ENCODE results near the gene SLC34A3. TPM values are rescaled to one million over a fixed set of nuclear protein-coding genes. Genes with fewer than 3 reads are reported as not detected.

Gene SLC34A3
- total and polyA plus RNA-seq, 2 experiments from 2014 or later: not detected

GRCh38 chr9:137278061-137278701 is 47.5 kb downstream of the SLC34A3 start:
- Histone ChIP-seq H3K27me3 (peaks cover 6% of the 10 kb centered on the region), H3K36me3 (peaks cover 6% of the 10 kb centered on the region), H3K4me1 (ENCODE audit: low read depth) (peaks cover 32% of the 10 kb centered on the region), H3K9me3 (ENCODE audit: low read depth) (no peaks in the 10 kb centered on the region), H3K27ac (peak overlapping the region; percentile 98), H3K4me3 (peak overlapping the region; percentile 26)
- DNase-seq (ENCODE audit: low read depth in 1 of 2, low spot score in 1 of 2): peak in 1 of 2 donors; percentile 30
- no peak for TF ChIP-seq CTCF (IDR thresholded peaks at IDR 0.05; ENCODE audit: low read depth, low read length)

- Histone ChIP-seq H3K27ac (peak overlapping the region; percentile 98), H3K27me3 (peaks cover 6% of the 10 kb centered on the region), H3K4me3 (no peak overlapping the region), H3K4me1 (ENCODE audit: low read depth) (peaks cover 32% of the 10 kb centered on the region), H3K9me3 (ENCODE audit: low read depth) (no peaks in the 10 kb centered on the region), H3K36me3 (peaks cover 6% of the 10 kb centered on the region)
- DNase-seq (ENCODE audit: low read depth in 1 of 2, low spot score in 1 of 2): no peak
- no peak for TF ChIP-seq CTCF (IDR thresholded peaks at IDR 0.05; ENCODE audit: low read depth, low read length)
Measured at GRCh38 chr9:137278721-137279711, 48.3 kb downstream of the SLC34A3 start.

DNA sequence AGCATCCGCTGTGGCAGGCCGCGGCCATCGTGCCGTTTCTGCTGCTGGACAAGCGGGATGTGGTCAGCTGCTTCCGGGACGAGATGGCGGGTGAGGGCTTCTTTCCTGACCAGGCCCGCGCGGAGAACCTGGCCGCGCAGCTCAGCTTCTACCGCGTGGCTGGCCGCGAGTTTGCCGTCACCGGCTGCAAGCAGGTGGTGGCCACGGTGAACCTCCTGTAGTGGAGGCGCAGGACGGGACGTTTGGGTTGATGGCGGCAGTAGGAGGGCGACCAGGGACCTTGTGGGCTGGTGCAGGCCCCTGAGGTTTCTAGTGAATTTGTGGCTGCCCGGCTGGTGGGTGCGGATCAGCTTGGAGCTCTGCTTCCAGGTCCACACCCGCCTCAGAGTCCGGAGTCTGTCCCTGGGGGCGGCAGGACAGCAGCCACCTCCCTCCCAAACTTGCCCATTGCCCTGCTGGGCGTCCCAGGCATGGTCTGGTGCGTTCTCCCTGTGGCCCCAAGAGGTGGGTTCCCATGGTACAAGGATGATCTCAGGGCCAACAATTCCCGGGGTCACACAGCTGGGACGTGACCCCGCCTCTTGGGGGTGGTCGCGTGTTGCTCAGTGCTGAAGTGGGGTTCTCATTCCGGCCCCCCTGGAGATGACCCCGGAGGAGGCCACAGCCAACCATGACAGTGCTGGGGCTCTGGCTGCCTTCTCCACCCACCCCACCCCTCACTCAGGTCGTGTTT is 49.2 kb downstream of the SLC34A3 start:
- Histone ChIP-seq H3K36me3 (peaks cover 6% of the 10 kb centered on the region), H3K9me3 (ENCODE audit: low read depth) (no peaks in the 10 kb centered on the region), H3K27me3 (peaks cover 6% of the 10 kb centered on the region), H3K27ac (no peak overlapping the region), H3K4me3 (no peak overlapping the region), H3K4me1 (ENCODE audit: low read depth) (peaks cover 32% of the 10 kb centered on the region)
- TF ChIP-seq CTCF (IDR thresholded peaks at IDR 0.05; ENCODE audit: low read depth, low read length): no peak
- no peak for DNase-seq (ENCODE audit: low read depth in 1 of 2, low spot score in 1 of 2)

DNA sequence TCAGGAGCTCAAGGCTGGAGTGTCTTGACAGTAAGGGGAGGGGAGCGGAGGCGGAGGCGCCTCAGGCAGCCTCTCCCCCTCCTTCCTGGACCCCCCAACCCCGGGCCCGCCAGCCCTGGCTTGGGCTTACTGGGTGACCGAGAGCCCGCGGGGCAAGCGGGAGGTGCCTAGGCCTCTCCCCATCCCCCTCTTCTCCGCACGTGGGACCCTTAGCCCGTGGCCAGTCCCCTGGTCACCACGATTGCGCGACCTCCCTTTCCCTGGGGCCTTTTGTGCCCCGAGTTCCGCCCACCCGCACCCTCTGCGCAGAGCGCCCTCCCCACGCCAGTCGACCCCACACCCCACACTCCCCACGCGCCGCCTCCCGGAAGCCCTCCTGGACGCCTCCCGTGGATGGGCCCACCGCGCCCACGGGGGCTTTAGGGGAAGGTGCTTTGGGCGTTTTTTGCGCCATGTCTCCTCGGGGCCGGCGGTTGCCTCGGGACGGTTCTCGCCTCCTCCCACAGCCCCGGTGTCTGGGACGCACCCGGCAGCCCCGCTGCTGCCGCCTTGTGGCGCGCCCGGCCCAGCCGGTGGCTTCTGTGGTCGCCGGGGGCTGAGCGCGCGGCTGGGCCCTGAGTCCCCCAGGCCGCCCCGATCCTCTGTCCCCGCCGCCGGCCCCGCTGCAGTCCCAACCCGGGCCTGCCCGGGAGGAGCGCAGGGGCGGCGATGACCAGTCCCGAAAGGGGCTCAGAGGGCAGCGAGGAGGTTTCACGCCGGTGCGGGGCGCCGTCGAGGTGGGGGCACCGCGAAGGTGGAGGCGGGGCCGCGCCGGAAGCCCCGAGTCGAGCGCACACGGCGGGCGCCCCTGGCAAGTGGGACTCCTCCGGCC is 50.0 kb downstream of the SLC34A3 start:
- H3K4me1 ChIP-seq (ENCODE audit: low read depth): peaks cover 31% of the 10 kb centered on the region
- DNase-seq (ENCODE audit: low read depth in 1 of 2, low spot score in 1 of 2): peak; percentile 52 to 71
- no peaks in the 10 kb centered on the region for H3K9me3 ChIP-seq (ENCODE audit: low read depth)
- H3K27ac ChIP-seq: no peak overlapping the region
- H3K4me3 ChIP-seq: peak overlapping the region; percentile 16
- peaks cover 6% of the 10 kb centered on the region for H3K36me3 ChIP-seq
- TF ChIP-seq CTCF (IDR thresholded peaks at IDR 0.05; ENCODE audit: low read depth, low read length): peak; percentile 54
- peaks cover 6% of the 10 kb centered on the region for H3K27me3 ChIP-seq

Data from cardiac muscle cell (in vitro differentiated cells and primary cell).